GM21619 (cell line): Measurements from ENCODE around the gene GMCL1.
"Not testable (repeated sequence)": the region's sequence is repeated elsewhere in the genome, so short reads cannot be mapped to it uniquely, and the experiment has no call there.

Experiments
- ATAC-seq: cut with Tn5 transposase; IDR thresholded peaks from one replicate; pipeline ENCODE4 v1.9.1; 2021; ENCODE audit not compliant: unreplicated experiment

The GMCL1 gene

GRCh38 chr2:69805887-69806286, 23.6 kb upstream of the GMCL1 start:
- no peak for ATAC-seq

- no peak for ATAC-seq
These were observed 21.5 kb upstream of the GMCL1 start for GRCh38 chr2:69807821-69808540.

- no peak for ATAC-seq
These were observed 18.9 kb upstream of the GMCL1 start for GRCh38 chr2:69810550-69810949.

- ATAC-seq: no peak
These were observed 18.4 kb upstream of the GMCL1 start for GRCh38 chr2:69811018-69811417.

GRCh38 chr2:69811591-69811990, 17.9 kb upstream of the GMCL1 start:
- ATAC-seq: no peak

- no peak for ATAC-seq
These were observed 13.7 kb upstream of the GMCL1 start for GRCh38 chr2:69815717-69816116.

- peak; percentile 67 for ATAC-seq
These were observed 12.4 kb upstream of the GMCL1 start for GRCh38 chr2:69816923-69817542.

- no peak for ATAC-seq
These were observed 11.5 kb upstream of the GMCL1 start for GRCh38 chr2:69817729-69818501.

- no peak for ATAC-seq
These were observed 1.5 kb upstream of the GMCL1 start for GRCh38 chr2:69827796-69828540.

- ATAC-seq: peak; percentile 3
These were observed 563 bp upstream of the GMCL1 start for GRCh38 chr2:69828938-69829255.

- peak; percentile 25 for ATAC-seq
These were observed 815 bp downstream of the GMCL1 start for GRCh38 chr2:69830045-69830905.

GRCh38 chr2:69830906-69831241, 1.4 kb downstream of the GMCL1 start:
- ATAC-seq: not testable (repeated sequence)

GRCh38 chr2:69831354-69831905, 2.0 kb downstream of the GMCL1 start:
- ATAC-seq: no peak

- ATAC-seq: no peak
These were observed 4.3 kb downstream of the GMCL1 start for GRCh38 chr2:69833752-69834151.

- ATAC-seq: no peak
These were observed 6.2 kb downstream of the GMCL1 start for GRCh38 chr2:69835666-69836065.

- no peak for ATAC-seq
These were observed 6.9 kb downstream of the GMCL1 start for GRCh38 chr2:69836316-69836715.

- no peak for ATAC-seq
These were observed 8.1 kb downstream of the GMCL1 start for GRCh38 chr2:69837533-69837932.

- ATAC-seq: no peak
These were observed 14.5 kb downstream of the GMCL1 start for GRCh38 chr2:69843993-69844392.

GRCh38 chr2:69844560-69844959, 15.1 kb downstream of the GMCL1 start:
- no peak for ATAC-seq
